ENCODE measurements around the gene GPSM1.

DNA sequence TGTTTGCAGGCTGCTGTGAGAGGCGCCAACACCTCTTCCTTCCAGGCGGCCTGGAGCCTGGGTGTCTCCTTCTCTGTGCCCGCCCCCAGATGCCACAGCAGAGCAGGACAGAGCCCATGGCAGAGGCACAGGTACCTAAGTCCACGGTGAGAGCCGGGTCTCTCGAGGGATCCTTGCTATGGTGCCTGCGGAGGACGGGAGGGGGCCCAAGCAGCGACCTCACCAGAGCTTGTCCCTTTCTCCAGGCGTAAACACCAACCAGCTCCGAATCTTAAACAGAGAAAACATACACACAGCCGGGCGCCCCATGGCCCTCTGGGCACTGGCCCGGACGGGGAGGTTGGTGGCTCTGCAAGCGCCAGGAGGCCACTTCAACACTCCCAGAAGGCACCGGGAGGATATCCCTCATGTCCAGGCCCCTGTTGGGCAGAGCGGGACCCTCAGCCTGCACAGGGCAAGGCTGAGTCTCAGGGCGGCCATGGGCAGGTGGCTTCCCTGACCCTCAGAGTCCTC is 35.3 kb upstream of the GPSM1 start:
- TF ChIP-seq, protein P1, sequence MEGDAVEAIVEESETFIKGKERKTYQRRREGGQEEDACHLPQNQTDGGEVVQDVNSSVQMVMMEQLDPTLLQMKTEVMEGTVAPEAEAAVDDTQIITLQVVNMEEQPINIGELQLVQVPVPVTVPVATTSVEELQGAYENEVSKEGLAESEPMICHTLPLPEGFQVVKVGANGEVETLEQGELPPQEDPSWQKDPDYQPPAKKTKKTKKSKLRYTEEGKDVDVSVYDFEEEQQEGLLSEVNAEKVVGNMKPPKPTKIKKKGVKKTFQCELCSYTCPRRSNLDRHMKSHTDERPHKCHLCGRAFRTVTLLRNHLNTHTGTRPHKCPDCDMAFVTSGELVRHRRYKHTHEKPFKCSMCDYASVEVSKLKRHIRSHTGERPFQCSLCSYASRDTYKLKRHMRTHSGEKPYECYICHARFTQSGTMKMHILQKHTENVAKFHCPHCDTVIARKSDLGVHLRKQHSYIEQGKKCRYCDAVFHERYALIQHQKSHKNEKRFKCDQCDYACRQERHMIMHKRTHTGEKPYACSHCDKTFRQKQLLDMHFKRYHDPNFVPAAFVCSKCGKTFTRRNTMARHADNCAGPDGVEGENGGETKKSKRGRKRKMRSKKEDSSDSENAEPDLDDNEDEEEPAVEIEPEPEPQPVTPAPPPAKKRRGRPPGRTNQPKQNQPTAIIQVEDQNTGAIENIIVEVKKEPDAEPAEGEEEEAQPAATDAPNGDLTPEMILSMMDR (IDR thresholded peaks at IDR 0.05): no peak
- TF ChIP-seq POLR2A (IDR thresholded peaks at IDR 0.05) (no peak), POLR2AphosphoS5 (IDR thresholded peaks at IDR 0.05; ENCODE audit: insufficient read depth in 1 of 2, low read depth in 1 of 2) (no peak)
